ENCODE measurements around the gene BANF1. TPM values are rescaled to one million over a fixed set of nuclear protein-coding genes. Genes with fewer than 3 reads are reported as not detected.

The BANF1 gene
- total RNA-seq, 1 experiment from 2014 or later = 269 TPM

GRCh38 chr11:65979261-65979759 is 23.0 kb upstream of the BANF1 start:
- DNase-seq (ENCODE audit: low spot score) (no peak), ATAC-seq (no peak)
- ChIA-PET POLR2A (no interaction called here), CTCF (interaction anchor here (0.6 to 1.8 kb wide), 4 partner anchors 89 to 120 kb away, joined by 3 to 4 read pairs (median 4); partner anchors contain the start of genes CCDC85B and FIBP)
- no peaks in the 10 kb centered on the region for H3K4me1 Mint-ChIP-seq
- no peaks in the 10 kb centered on the region for H3K9me3 Mint-ChIP-seq
- H3K27me3 Mint-ChIP-seq (ENCODE audit: low read depth) = no peaks in the 10 kb centered on the region
- no peak for TF ChIP-seq ZNF263 (CRISPR knock-in tag; IDR thresholded peaks at IDR 0.05; ENCODE audit: low read depth)
- TF ChIP-seq USF1 (CRISPR knock-in tag; IDR thresholded peaks at IDR 0.05) = no peak
- TF ChIP-seq JUN (CRISPR knock-in tag; IDR thresholded peaks at IDR 0.05) = no peak
- no peak for TF ChIP-seq NR3C1 (CRISPR knock-in tag; conservative IDR thresholded peaks at IDR 0.05; ENCODE audit: low read depth)
- TF ChIP-seq ERG (CRISPR knock-in tag; IDR thresholded peaks at IDR 0.05) = no peak
- no peak for TF ChIP-seq RELA (CRISPR knock-in tag; IDR thresholded peaks at IDR 0.05; ENCODE audit: borderline replicate concordance)
- TF ChIP-seq NFYB (CRISPR knock-in tag; conservative IDR thresholded peaks at IDR 0.05; ENCODE audit: low read depth) = no peak
- no peak for TF ChIP-seq ATF1 (CRISPR knock-in tag; IDR thresholded peaks at IDR 0.05)
- no peak for TF ChIP-seq ZBTB21 (CRISPR knock-in tag; IDR thresholded peaks at IDR 0.05; ENCODE audit: borderline replicate concordance)
- TF ChIP-seq TEAD4 (CRISPR knock-in tag; IDR thresholded peaks at IDR 0.05) = no peak
- no peak for TF ChIP-seq AFF4 (CRISPR knock-in tag; IDR thresholded peaks at IDR 0.05; ENCODE audit: borderline replicate concordance)
- TF ChIP-seq PRRX2 (CRISPR knock-in tag; IDR thresholded peaks at IDR 0.05) = no peak
- no peak overlapping the region for H3K27ac Mint-ChIP-seq
- peaks cover 25% of the 10 kb centered on the region for H3K36me3 Mint-ChIP-seq
- H3K4me3 Mint-ChIP-seq = no peak overlapping the region

GRCh38 chr11:65981101-65981740 is 21.1 kb upstream of the BANF1 start:
- Mint-ChIP-seq H3K4me3 (no peak overlapping the region), H3K36me3 (peaks cover 18% of the 10 kb centered on the region), H3K9me3 (no peaks in the 10 kb centered on the region), H3K4me1 (no peaks in the 10 kb centered on the region), H3K27ac (no peak overlapping the region), H3K27me3 (ENCODE audit: low read depth) (no peaks in the 10 kb centered on the region)
- POLR2A ChIA-PET = no interaction called here
- DNase-seq (ENCODE audit: low spot score) (no peak), ATAC-seq (no peak)
- no peak for TF ChIP-seq NR3C1 (CRISPR knock-in tag; conservative IDR thresholded peaks at IDR 0.05; ENCODE audit: low read depth)
- no peak for TF ChIP-seq JAZF1 (CRISPR knock-in tag; IDR thresholded peaks at IDR 0.05)
- no peak for TF ChIP-seq FOXJ3 (CRISPR knock-in tag; IDR thresholded peaks at IDR 0.05; ENCODE audit: borderline replicate concordance)
- TF ChIP-seq TEAD1 (CRISPR knock-in tag; IDR thresholded peaks at IDR 0.05) = no peak
- TF ChIP-seq EMX1 (CRISPR knock-in tag; IDR thresholded peaks at IDR 0.05) = no peak
- no peak for TF ChIP-seq ZSCAN18 (CRISPR knock-in tag; IDR thresholded peaks at IDR 0.05)
- TF ChIP-seq MXD4 (CRISPR knock-in tag; IDR thresholded peaks at IDR 0.05; ENCODE audit: borderline replicate concordance) = no peak
- TF ChIP-seq HMGA2 (CRISPR knock-in tag; IDR thresholded peaks at IDR 0.05) = no peak
- no peak for TF ChIP-seq TP53 (CRISPR knock-in tag; IDR thresholded peaks at IDR 0.05)
- TF ChIP-seq NR2C2 (CRISPR knock-in tag; IDR thresholded peaks at IDR 0.05) = no peak
- TF ChIP-seq PRRX2 (CRISPR knock-in tag; IDR thresholded peaks at IDR 0.05) = no peak
- CTCF ChIA-PET = interaction anchor here (0.8 to 1.4 kb wide), 4 partner anchors 39 to 201 kb away, joined by 3 to 7 read pairs (median 4); partner anchors contain the start of gene FIBP
